ENCODE data around the gene ALPI.
A peak's percentile ranks its signal among the peaks of the same experiment; 100 is the strongest.

Gene ALPI

DNA sequence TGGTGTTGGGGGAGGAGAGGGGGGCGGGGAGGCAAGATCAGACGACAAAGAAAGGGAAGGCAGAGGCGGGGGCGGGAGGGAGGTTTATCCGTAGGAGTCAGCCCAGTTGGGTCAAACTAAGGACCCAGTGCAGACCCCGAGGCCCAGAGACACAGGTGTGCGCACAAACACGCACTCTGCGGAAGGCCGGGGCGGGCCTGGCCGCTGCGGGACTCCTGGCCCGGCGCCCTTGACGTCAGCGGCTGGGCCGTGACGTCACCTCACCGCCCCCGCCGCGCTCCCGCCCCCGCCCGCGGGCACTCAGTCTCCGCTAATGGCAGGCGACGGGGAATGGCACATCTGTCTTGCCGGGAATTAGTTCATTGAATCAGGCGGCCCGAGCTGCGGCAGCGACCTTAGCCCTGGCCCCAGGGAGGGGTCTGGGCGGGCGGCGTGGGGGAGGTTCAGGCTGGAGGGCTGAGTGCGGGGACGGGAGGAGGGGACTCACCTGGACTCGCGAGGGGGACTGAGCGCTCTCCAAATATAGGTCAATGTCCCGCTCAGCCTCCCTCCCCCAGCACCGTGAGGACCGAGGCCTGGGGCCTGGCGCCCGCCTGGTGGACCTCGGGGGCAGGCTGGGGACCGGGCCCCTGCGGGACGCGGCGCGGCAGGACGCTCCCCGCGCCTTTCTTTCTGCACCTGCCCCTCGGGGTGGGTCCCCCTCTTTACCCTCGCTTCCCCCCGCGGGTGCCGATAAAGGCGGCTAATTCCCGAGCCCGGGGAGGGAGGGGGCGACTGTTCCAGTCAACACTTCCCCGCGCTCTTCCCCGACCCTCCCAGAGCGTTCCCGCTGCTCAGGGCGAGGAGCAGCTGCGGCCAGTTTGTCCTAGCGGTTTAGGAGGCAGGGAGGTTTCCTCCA is 47.2 kb downstream of the ALPI start:
- peak; percentile 31 for DNase-seq

DNA sequence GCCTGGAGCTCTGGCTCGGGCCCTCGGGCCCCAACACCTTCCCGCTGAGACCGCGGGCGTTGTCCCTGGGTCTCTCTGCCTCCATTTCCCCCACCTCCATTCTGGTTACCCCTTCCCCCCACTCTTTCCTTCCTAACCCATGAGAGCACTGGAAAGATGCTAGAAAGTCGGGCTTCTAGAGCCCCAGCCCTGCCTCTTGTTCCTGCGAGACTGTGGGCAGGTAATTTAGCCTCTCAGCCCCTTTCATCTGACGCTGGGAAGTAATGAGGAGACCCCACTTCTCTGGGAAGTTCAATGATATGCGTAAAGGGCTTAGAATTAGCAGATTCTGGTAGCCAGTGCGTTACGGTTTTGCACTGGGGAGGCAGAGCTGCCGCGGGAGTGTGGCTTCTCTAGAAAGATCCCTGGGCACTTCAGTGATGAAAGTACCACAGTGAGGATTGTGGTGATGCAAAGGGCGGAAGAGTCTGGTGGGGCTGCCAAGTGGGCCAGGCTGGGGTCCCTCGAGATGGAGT is 47.9 kb downstream of the ALPI start:
- DNase-seq, result no peak

DNA sequence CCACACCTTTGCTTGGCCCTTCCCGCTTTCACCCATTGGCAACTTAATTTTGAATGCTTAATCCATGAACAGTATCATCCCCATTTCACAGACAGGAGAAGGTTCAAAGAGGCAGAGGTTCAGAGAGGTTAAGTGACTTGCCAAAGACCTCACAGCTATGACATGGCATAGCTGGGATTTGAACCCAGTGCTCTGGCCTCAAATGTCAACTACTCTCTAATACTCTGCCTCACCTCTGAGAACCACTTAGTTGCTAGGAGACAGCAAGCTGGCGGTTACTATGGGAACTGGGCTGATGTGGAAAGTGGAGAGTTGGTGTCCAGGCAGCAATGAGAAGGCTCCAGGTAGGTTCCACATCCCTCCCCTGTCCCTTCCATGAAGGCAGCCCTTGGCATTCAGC is 48.5 kb downstream of the ALPI start:
- DNase-seq, result no peak

DNA sequence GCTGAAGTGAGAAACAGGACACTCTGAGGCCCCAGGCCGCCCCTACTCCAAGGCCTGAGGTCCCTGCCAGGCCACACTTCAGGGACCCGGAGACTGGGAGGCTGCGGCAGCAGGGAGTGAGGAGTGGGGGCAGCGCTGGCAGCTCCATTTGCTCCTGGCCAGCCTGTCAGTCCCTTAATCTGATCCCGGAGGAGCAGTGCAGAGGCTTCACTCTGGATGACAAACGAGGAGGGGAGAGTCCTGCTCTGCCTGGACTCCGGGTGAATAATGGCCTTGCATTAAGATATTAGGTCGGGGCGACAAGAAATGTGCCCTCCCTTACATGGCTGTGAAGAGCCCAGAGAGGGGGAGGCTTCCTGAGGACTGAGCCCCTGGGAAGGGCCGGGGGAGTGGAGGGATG is 49.9 kb downstream of the ALPI start:
- no peak for DNase-seq

DNA sequence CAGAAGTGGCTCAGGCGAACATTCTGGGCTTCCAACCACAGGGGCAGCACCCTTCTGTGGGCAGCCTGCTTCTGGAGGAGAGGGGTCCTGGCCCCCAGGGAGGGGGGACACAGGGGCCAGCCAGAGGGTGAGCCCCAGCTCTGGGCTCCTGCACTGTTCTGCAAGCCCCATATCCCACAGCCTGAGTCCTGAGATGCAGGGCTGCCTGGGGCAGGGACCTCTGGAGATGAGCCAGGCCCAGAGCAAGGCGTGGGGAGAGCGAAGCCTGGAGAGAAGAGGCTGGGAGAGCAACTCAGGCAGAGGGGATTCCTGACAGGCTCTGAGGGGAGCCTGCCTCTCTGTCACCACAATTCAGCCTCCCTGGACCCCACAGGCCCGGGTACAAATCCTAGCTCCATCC is 50.8 kb downstream of the ALPI start:
- DNase-seq, result no peak

DNA sequence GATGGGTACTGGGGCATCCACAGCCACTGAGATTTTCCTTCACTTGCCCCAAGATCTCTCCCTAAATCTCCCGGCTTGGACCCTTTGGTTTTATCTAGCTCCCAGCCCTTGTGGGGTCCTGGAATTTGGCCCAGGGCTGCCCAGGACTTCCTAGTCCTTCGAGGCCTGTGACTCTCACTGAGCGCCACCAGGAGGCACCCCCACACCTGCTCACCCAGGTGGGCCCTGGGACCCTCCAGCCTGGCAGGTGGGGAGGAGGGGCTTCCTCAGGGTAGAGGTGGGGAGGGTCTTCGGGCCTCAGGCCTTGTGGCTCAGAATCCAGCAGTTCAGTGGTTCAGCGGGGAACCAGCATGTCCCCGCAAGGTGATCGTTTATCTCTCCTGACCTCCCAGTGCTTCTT is 52.3 kb downstream of the ALPI start:
- no peak for DNase-seq

All from stimulated activated CD4-positive, alpha-beta T cell treated with anti-CD3 and anti-CD28 coated beads, Interleukin-12 subunit alpha, Interleukin-12 subunit beta, amount 100 ng/mL, for 4 hours (primary cell).